Measurements from ENCODE around the gene TMEM163.

- TF ChIP-seq CTCF (IDR thresholded peaks at IDR 0.05; ENCODE audit: insufficient read depth, low read depth, low read length): no peak
- TF ChIP-seq EZH2 (IDR thresholded peaks at IDR 0.05; ENCODE audit: insufficient read depth, low read length): no peak
Observed at GRCh38 chr2:134592377-134592776, 126.4 kb downstream of the TMEM163 start.

Measured in astrocyte (in vitro differentiated cells and primary cell).